ENCODE measurements around the gene SBNO1. TPM values are rescaled to one million over a fixed set of nuclear protein-coding genes. Genes with fewer than 3 reads are reported as not detected.
A peak's percentile ranks its signal among the peaks of the same experiment; 100 is the strongest.

Gene SBNO1
- total RNA-seq, 1 experiment from 2014 or later = 68.7 TPM

DNA sequence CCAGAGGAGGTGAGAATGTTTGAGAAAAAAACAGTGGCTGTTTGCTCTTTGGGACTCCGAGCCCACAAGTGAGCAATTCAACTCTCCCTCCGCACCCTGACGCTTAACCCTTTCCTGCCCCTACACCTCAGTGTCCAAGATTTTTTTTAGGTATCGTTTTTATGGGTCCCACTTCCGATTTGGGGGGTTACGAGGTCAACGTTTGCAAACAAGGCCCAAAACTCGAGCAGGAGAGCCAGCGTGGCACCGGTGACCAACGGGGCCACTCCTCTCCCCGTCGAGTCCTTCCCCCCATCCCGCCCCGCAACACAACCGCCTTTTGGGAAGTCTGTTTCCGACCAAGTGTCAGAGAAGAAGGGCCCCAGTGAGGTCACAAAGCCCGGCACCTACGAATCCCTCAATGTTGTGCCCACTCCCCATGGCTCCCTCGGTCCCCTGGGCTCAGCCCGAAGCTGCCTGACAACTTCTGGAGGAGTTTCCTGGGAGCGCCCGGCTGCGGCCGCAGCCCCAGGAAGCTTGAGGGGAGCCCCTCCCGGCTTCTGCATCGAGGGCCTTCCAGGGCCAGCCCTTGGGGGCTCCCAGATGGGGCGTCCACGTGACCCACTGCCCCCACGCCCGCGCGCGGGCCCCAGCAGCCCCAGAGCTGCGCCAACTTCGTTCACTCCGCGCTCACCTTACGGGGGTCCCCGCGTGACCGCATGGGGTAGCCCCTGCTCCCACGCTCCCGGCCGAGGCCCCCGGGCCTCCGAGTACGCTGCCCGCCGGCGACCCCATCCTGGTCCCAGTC, 94.2 kb downstream of the SBNO1 start:
- in situ Hi-C loops (cut with HindIII; ENCODE audit: low pct_unique_long_range_greater_than_20kb, low sequenced_read_pairs) = no loop called here
- BruUV-seq (replicated peaks) = TSS peak; percentile 73
- DNase-seq (ENCODE audit: low read depth, low spot score) = no peak
- ChIA-PET POLR2A (no interaction called here), CTCF (interaction anchor here (0.7 kb wide), 1 partner anchor 27 kb away, joined by 3 read pairs; no protein-coding TSS in a partner anchor)
- intact Hi-C loops (cut with micrococcal nuclease; ENCODE audit: unreplicated experiment) = no loop called here
- H3K36me3 ChIP-seq (ENCODE audit: control insufficient read depth, insufficient read depth, low read length) = no peaks in the 10 kb centered on the region; the same call in 1 of the 2 replicates
- ATAC-seq = peak; percentile 10; the same call in 1 of the 2 replicates
- peak overlapping the region; percentile 71 to 81 for H3K4me3 ChIP-seq (ENCODE audit: low read depth in 2 of 2, low read length in 2 of 2)
- TF ChIP-seq SIN3A (IDR thresholded peaks at IDR 0.05; ENCODE audit: borderline replicate concordance, insufficient read depth, low read depth, low read length) (no peak), CTCF (IDR thresholded peaks at IDR 0.05) (no peak), TCF7L2 (IDR thresholded peaks at IDR 0.05; ENCODE audit: low read depth, low read length) (no peak), POLR2AphosphoS5 (IDR thresholded peaks at IDR 0.05; ENCODE audit: low read depth, low read length) (no peak), REST (IDR thresholded peaks at IDR 0.05; ENCODE audit: insufficient read depth in 1 of 2, low read depth in 2 of 2, low read length in 1 of 2) (no peak)
- no peaks in the 10 kb centered on the region for H3K27me3 ChIP-seq (ENCODE audit: control insufficient read depth, insufficient read depth, low read length)
- no peaks in the 10 kb centered on the region for H3K9me3 ChIP-seq (ENCODE audit: control insufficient read depth, insufficient read depth, low read depth, low read length)
- peaks cover 14% of the 10 kb centered on the region for H3K4me1 ChIP-seq (ENCODE audit: control insufficient read depth, insufficient read depth, low read length)
- H3K27ac ChIP-seq (ENCODE audit: low read length) = peak overlapping the region; percentile 80

- Histone ChIP-seq H3K4me1 (ENCODE audit: control insufficient read depth, insufficient read depth, low read length) (peaks cover 14% of the 10 kb centered on the region), H3K4me3 (ENCODE audit: low read depth in 2 of 2, low read length in 2 of 2) (peak overlapping the region; percentile 71 to 81), H3K36me3 (ENCODE audit: control insufficient read depth, insufficient read depth, low read length) (no peaks in the 10 kb centered on the region; the same call in 1 of the 2 replicates), H3K27me3 (ENCODE audit: control insufficient read depth, insufficient read depth, low read length) (no peaks in the 10 kb centered on the region), H3K9me3 (ENCODE audit: control insufficient read depth, insufficient read depth, low read depth, low read length) (no peaks in the 10 kb centered on the region), H3K27ac (ENCODE audit: low read length) (peak overlapping the region; percentile 80)
- intact Hi-C loops (cut with micrococcal nuclease; ENCODE audit: unreplicated experiment) = no loop called here
- ChIA-PET POLR2A (no interaction called here), CTCF (interaction anchor here (0.7 kb wide), 1 partner anchor 27 kb away, joined by 3 read pairs; no protein-coding TSS in a partner anchor)
- in situ Hi-C loops (cut with HindIII; ENCODE audit: low pct_unique_long_range_greater_than_20kb, low sequenced_read_pairs) = no loop called here
- DNase-seq (ENCODE audit: low read depth, low spot score) = no peak
- TF ChIP-seq TCF7L2 (IDR thresholded peaks at IDR 0.05; ENCODE audit: low read depth, low read length) = no peak
- no peak for TF ChIP-seq SIN3A (IDR thresholded peaks at IDR 0.05; ENCODE audit: borderline replicate concordance, insufficient read depth, low read depth, low read length)
- no peak for TF ChIP-seq CTCF (IDR thresholded peaks at IDR 0.05)
- TF ChIP-seq POLR2AphosphoS5 (IDR thresholded peaks at IDR 0.05; ENCODE audit: low read depth, low read length) = no peak
- TF ChIP-seq REST (IDR thresholded peaks at IDR 0.05; ENCODE audit: insufficient read depth in 1 of 2, low read depth in 2 of 2, low read length in 1 of 2) = no peak
- BruUV-seq (replicated peaks) = no TSS peak
- no peak for ATAC-seq
Measured at GRCh38 chr12:123269896-123270213, 94.8 kb downstream of the SBNO1 start.

Data from Panc1 (cell line).